ENCODE measurements around the gene BHMT.
"Not testable (repeated sequence)": the region's sequence is repeated elsewhere in the genome, so short reads cannot be mapped to it uniquely, and the experiment has no call there.

The BHMT gene

GRCh38 chr5:79136618-79137017 lies 25.0 kb downstream of the BHMT start:
- Mint-ChIP-seq H3K9me3 (peaks cover 8% of the 10 kb centered on the region), H3K27ac (no peak overlapping the region), H3K4me3 (no peak overlapping the region), H3K4me1 (peaks cover 10% of the 10 kb centered on the region), H3K36me3 (no peaks in the 10 kb centered on the region), H3K27me3 (peaks cover 11% of the 10 kb centered on the region)
- no peak for ATAC-seq

GRCh38 chr5:79140553-79140952 lies 28.9 kb downstream of the BHMT start:
- Mint-ChIP-seq H3K4me1 (no peaks in the 10 kb centered on the region), H3K9me3 (peaks cover 8% of the 10 kb centered on the region), H3K27ac (no peak overlapping the region), H3K36me3 (no peaks in the 10 kb centered on the region), H3K4me3 (no peak overlapping the region), H3K27me3 (peaks cover 22% of the 10 kb centered on the region)
- no peak for ATAC-seq

DNA sequence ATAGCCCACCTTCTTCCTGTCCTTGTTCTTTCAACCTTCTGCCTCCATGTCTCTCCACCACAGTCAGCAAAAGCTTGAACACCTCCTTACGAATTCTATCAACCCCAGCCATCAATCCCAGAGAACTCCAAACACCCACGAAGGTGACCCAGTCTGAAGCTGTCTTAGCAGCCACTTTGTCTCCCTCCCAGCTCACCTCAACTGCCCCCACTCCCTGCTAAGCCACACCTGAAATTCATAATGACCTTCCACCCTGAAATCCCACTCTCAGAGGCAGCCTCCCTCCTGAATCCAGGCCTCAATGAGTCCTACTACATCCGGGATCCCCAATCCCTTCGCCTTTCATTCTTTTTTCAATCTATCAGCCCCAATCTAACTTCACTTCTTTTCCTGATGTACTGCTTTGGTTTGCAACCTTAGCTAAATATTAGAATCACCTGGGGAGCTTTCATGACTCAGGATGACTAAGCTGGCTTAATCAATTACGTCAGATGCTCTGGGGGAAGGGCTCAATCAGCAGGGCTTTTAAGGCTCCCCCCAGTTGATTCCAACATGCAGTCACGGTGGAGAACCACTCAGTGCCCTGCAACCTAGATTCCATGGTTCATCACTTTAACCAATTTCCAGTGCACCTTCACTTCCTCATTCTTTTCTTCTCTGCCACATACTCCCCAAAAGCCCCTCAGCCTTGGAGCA lies 32.2 kb downstream of the BHMT start:
- H3K27me3 Mint-ChIP-seq, result peaks cover 31% of the 10 kb centered on the region
- no peak overlapping the region for H3K27ac Mint-ChIP-seq
- no peak for ATAC-seq
- H3K4me3 Mint-ChIP-seq, result no peak overlapping the region
- H3K36me3 Mint-ChIP-seq, result no peaks in the 10 kb centered on the region
- H3K4me1 Mint-ChIP-seq, result no peaks in the 10 kb centered on the region
- peaks cover 8% of the 10 kb centered on the region for H3K9me3 Mint-ChIP-seq

- H3K9me3 Mint-ChIP-seq, result no peaks in the 10 kb centered on the region
- peaks cover 31% of the 10 kb centered on the region for H3K27me3 Mint-ChIP-seq
- H3K4me3 Mint-ChIP-seq, result no peak overlapping the region
- no peaks in the 10 kb centered on the region for H3K4me1 Mint-ChIP-seq
- ATAC-seq, result no peak
- H3K36me3 Mint-ChIP-seq, result no peaks in the 10 kb centered on the region
- no peak overlapping the region for H3K27ac Mint-ChIP-seq
Measured at GRCh38 chr5:79147076-79147475, 35.5 kb downstream of the BHMT start.

DNA sequence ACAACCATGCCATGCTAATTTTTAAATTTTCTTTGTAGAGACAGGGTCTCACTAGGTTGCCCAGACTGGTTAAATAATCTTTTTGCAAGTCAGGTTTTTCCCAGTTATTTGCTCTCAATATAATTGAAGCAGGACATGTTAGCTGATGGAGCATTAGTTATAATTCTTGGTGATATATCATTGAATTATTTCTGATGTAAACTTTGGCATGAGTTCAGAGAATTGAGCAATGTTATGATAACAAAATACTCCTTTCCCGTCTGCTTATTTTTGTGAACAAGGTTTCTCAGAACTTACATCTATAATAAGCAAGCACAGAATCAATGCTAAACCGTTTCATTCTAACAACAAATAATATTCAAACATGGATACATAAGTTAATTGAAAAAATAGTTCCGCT lies 37.8 kb downstream of the BHMT start:
- no peaks in the 10 kb centered on the region for H3K4me1 Mint-ChIP-seq
- no peak overlapping the region for H3K27ac Mint-ChIP-seq
- no peaks in the 10 kb centered on the region for H3K9me3 Mint-ChIP-seq
- ATAC-seq, result no peak
- peaks cover 20% of the 10 kb centered on the region for H3K27me3 Mint-ChIP-seq
- H3K4me3 Mint-ChIP-seq, result no peak overlapping the region
- no peaks in the 10 kb centered on the region for H3K36me3 Mint-ChIP-seq

- no peak overlapping the region for H3K4me3 Mint-ChIP-seq
- no peak overlapping the region for H3K27ac Mint-ChIP-seq
- H3K27me3 Mint-ChIP-seq, result no peaks in the 10 kb centered on the region
- ATAC-seq, result no peak
- no peaks in the 10 kb centered on the region for H3K36me3 Mint-ChIP-seq
- no peaks in the 10 kb centered on the region for H3K9me3 Mint-ChIP-seq
- H3K4me1 Mint-ChIP-seq, result no peaks in the 10 kb centered on the region
Measured at GRCh38 chr5:79151942-79152671, 40.5 kb downstream of the BHMT start.

GRCh38 chr5:79157305-79157704 lies 45.7 kb downstream of the BHMT start:
- Mint-ChIP-seq H3K36me3 (no peaks in the 10 kb centered on the region), H3K4me1 (no peaks in the 10 kb centered on the region), H3K27me3 (no peaks in the 10 kb centered on the region), H3K9me3 (no peaks in the 10 kb centered on the region), H3K4me3 (no peak overlapping the region), H3K27ac (no peak overlapping the region)
- no peak for ATAC-seq

DNA sequence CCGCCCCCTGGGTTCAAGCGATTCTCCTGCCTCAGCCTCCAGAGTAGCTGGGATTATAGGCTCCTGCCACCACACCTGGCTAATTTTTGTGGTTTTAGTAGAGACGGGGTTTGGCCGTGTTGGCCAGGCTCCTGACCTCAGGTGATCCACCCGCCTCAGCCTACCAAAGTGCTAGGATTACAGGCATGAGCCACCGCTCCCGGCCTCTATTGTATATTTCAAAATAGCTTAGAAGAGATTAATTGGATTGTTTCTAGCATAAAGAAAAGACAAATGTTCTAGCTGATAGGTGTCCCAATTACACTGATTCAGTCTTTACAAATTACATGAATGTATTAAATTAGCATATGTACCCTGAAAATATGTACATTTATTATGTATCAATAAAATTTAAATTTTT lies 50.0 kb downstream of the BHMT start:
- H3K4me1 Mint-ChIP-seq, H3K9me3 Mint-ChIP-seq, H3K27me3 Mint-ChIP-seq, ATAC-seq, H3K4me3 Mint-ChIP-seq, H3K36me3 Mint-ChIP-seq, H3K27ac Mint-ChIP-seq: not testable (repeated sequence)

- ATAC-seq, result no peak
- H3K9me3 Mint-ChIP-seq, result no peaks in the 10 kb centered on the region
- H3K36me3 Mint-ChIP-seq, result no peaks in the 10 kb centered on the region
- H3K4me3 Mint-ChIP-seq, result no peak overlapping the region
- no peaks in the 10 kb centered on the region for H3K27me3 Mint-ChIP-seq
- H3K4me1 Mint-ChIP-seq, result no peaks in the 10 kb centered on the region
- H3K27ac Mint-ChIP-seq, result no peak overlapping the region
Measured at GRCh38 chr5:79168031-79168430, 56.4 kb downstream of the BHMT start.

GRCh38 chr5:79170661-79171060 lies 59.1 kb downstream of the BHMT start:
- H3K4me3 Mint-ChIP-seq, result no peak overlapping the region
- no peak overlapping the region for H3K27ac Mint-ChIP-seq
- H3K27me3 Mint-ChIP-seq, result no peaks in the 10 kb centered on the region
- H3K9me3 Mint-ChIP-seq, result no peaks in the 10 kb centered on the region
- no peaks in the 10 kb centered on the region for H3K4me1 Mint-ChIP-seq
- ATAC-seq, result no peak
- no peaks in the 10 kb centered on the region for H3K36me3 Mint-ChIP-seq

DNA sequence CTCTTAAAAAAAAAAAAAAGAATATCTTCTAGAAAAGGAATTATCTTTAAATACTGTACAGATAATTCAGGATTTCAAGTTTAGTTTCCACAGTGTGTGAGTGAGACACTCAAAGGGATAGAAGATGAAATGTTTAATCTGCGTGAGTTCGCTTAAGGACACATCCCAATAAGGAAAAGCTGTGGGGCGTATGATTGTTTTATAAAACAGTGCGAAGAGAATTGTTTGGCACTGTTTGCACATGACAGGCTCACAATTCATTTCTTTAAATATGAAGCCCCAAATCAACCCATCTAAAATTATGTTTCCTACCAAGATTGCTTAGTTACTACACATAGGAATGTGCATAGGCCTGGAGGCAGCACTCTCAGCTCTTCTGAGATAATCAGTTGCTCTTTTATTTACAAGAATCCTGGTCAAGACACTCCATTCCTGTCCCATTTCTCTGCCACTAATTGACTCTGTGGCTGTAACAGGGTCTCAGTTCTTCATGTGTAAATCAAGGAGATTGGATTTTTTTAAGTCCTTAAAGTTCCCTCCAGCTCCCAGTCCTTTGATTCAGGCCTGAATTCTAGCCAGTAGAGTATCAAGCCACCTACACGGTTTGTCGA lies 60.1 kb downstream of the BHMT start:
- Mint-ChIP-seq H3K27me3 (no peaks in the 10 kb centered on the region), H3K36me3 (no peaks in the 10 kb centered on the region), H3K4me3 (no peak overlapping the region), H3K9me3 (no peaks in the 10 kb centered on the region), H3K4me1 (no peaks in the 10 kb centered on the region), H3K27ac (no peak overlapping the region)
- ATAC-seq, result no peak

- Mint-ChIP-seq H3K36me3 (no peaks in the 10 kb centered on the region), H3K4me1 (no peaks in the 10 kb centered on the region), H3K27ac (no peak overlapping the region), H3K27me3 (no peaks in the 10 kb centered on the region), H3K4me3 (no peak overlapping the region), H3K9me3 (no peaks in the 10 kb centered on the region)
- ATAC-seq, result no peak
Measured at GRCh38 chr5:79172269-79172668, 60.7 kb downstream of the BHMT start.

- Mint-ChIP-seq H3K27ac (no peak overlapping the region), H3K4me1 (no peaks in the 10 kb centered on the region), H3K9me3 (no peaks in the 10 kb centered on the region), H3K36me3 (no peaks in the 10 kb centered on the region), H3K27me3 (no peaks in the 10 kb centered on the region), H3K4me3 (no peak overlapping the region)
- no peak for ATAC-seq
Measured at GRCh38 chr5:79173626-79174025, 62.0 kb downstream of the BHMT start.

- not testable (repeated sequence) for H3K27me3 Mint-ChIP-seq, H3K36me3 Mint-ChIP-seq, H3K27ac Mint-ChIP-seq, H3K9me3 Mint-ChIP-seq, H3K4me1 Mint-ChIP-seq, H3K4me3 Mint-ChIP-seq, ATAC-seq
Measured at GRCh38 chr5:79180449-79180848, 68.8 kb downstream of the BHMT start.

GRCh38 chr5:79181419-79182022 lies 69.9 kb downstream of the BHMT start:
- H3K36me3 Mint-ChIP-seq, result no peaks in the 10 kb centered on the region
- no peaks in the 10 kb centered on the region for H3K4me1 Mint-ChIP-seq
- ATAC-seq, result no peak
- no peaks in the 10 kb centered on the region for H3K27me3 Mint-ChIP-seq
- no peak overlapping the region for H3K27ac Mint-ChIP-seq
- no peak overlapping the region for H3K4me3 Mint-ChIP-seq
- H3K9me3 Mint-ChIP-seq, result no peaks in the 10 kb centered on the region

Measured in stimulated activated memory B cell treated with anti-CD40 and anti-IgM and Interleukin-4, amounts not matched to agents 10 μg/mL and 1 μg/mL and 100 μg/mL, for 72 hours (primary cell).